HG03565 (cell line): Measurements from ENCODE around the gene WDR43.

ENCODE experiments used
- ATAC-seq: cut with Tn5 transposase; IDR thresholded peaks from one replicate; pipeline ENCODE4 v1.9.1; 2021; ENCODE audit warnings: mild to moderate bottlenecking, moderate library complexity; ENCODE audit not compliant: unreplicated experiment

WDR43 gene

DNA sequence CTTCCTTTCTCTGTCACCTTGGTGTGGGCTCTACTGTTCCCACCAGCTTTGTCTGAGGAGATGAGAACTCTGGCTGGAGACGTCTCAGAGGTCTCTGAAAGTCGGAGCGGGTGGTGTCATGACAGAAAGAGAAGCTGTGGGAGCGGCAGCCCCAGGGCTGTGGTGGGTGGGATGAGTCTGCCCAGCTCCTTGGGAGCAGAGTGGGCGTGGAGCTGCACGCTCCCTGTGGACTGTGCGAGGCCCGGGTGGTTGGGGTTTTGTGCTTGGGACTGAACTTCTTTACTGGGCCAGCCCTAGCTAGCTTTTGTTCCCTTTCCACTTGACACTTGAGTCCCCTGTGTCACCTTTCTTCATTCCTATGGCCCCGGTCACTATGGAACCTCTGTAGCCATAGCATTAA lies 97.0 kb downstream of the WDR43 start:
- no peak for ATAC-seq

DNA sequence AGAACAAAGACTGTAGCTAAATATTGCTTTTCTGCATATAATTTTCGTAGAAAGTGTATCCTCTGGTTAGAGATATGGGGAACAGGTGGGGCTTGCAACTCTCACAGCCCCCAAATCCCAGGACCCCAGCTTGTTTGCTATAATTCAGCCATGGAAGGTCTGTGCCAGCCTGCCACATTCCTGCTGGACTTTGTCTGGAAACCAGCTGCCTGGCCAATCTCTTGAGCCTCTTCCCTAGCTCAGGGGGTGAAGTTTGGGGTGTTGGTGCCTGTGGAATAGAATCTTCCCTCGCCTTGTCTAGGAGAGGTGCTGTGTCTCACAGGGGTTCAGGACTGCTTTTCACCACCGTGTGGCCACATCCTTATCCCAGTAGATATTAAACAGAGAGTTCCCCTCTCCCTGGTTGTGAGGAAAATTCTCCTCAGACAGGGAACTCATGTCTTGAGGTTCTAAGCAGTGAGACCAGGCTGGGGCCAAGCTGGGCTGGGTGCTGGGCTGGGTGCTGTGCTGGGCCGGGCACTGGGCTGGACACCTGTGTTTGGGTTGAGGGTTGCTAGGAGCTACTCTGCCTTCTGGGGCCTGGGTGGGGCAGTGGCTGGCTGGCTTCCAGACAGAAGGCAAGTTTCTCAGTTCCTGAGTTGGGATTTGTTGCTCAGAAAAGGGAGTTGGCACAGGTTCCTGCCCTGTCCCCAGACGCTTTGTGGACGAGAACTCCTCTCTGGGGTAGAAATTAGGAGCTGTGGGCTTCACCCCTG lies 98.9 kb downstream of the WDR43 start:
- no peak for ATAC-seq

DNA sequence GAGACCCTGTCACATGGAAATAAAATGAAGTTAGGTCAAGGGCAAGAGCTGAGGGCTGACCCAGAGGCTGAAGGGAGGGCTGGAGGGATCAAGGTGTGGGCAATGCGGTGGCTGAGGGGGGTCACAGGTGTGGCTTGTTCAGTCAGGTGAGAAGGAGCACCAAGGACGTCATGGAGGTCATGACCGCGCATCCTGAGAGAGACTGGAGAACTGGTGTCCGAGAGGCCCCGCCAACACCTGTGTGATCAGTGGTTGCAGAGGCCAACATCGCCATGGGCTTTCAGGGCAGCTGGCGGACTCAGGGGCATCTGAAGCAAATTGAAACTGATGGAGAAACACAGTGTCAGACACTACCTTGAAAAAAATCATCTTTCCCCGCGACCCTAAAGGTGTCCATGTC lies 99.6 kb downstream of the WDR43 start:
- ATAC-seq: no peak

DNA sequence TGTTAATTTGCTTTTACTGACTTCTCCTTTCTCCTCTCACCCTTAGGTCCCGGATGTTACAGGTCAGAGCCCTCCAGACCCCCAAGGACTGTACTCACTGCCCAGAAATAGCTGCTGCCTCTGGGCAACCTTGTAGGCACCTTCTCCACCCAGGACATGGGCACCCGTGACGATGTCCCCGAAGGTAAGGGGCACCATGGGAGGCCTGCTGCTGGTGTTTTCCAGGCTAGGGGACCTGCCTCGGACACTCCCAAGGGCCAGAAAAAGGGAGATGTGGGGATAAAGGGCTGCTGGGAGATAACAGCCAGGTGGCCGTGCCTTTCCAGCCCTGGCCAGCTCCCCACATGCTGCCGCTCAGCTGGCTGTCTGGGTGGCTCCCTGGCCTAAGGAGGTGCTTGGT lies 100.2 kb downstream of the WDR43 start:
- ATAC-seq: no peak

DNA sequence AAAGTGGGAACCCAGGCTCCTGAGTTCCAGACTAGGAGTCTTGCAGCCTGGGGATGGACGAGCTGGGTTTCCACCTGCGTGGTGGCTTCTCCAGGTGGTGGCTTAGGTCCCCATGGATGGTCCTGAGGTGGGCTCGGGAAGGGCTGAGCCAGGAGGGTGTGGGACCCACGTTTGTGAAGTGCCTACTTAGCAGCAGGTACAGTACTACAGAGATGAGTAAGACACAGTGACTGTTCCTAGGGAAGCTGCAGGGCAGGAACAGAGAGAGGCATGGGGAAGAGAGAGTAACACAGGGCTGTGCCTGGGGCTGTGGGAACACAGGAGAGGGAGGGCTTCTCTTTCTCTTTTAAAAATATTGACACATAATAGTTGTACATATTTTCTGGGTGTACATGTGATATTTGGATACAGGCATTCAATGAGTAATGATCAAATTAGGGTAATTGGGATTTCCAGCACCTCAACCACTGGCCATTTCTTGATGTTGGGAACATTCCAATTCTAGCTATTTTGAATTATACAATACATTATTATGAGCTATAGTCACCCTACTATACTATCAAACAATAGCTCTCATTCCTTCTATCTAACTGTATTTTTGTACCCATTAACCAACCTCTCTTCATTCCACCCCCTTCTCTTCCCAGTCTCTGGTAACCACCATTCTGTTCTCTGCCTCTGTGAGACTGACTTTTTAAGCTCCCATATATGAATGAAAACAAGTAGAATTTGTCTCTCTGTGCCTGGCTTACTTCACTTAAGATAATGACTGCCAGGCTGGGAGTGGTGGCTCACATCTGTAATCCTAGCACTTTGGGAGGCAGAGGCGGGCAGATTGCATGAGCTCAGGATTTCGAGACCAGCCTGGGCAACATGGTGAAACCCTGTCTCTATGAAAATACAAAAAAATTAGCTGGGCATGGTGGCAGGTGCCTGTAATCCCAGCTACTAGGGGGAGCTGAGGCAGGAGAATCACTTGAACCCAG lies 101.6 kb downstream of the WDR43 start:
- no peak for ATAC-seq

DNA sequence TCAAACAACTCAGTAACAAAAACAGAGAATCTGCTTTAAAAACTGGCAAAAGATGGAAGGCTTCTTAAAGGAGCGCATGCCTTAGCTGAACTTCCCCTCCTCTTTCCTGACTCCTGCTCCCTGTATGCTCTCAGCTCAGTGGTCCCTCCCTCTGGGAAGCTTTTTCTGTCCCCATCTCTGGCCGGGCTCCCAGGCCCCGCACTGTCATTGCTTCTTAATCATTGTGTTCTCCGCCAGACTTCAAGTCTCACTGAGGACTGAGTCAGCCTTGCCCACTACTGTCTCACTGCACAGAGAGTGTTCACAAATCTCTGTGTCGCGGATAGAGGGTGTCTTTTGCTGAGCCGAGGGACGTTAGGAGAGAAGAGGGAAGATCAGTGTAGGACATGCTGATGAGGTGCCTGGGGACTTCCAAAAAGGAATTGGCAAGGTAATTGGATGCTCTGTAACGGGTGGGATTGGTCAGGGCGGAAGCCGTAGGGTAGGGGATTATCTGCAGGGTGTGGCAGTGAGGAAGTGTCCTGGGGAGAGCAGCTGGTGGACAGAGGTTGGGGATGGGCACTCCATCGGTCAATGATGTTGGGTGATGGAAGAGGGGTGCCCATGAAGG lies 102.9 kb downstream of the WDR43 start:
- no peak for ATAC-seq
